Umbilical cord (tissue), 2 donors: ENCODE measurements around the gene MED13L. TPM values are rescaled to one million over a fixed set of nuclear protein-coding genes. Genes with fewer than 3 reads are reported as not detected.
A peak's percentile ranks its signal among the peaks of the same experiment; 100 is the strongest.

ENCODE experiments used
- DNase-seq: peaks from one replicate; pipeline ENCODE4 v3.0.0-alpha.2; 2015; ENCODE audit warnings: low spot score
- total RNA-seq: library from RNA; depleted of rRNA; stranded (reverse); fragments of >200 nt; gene quantifications from one replicate; pipeline ENCODE4 v1.2.3, GENCODE V29; 2014; ENCODE audit warnings: low replicate concordance; ENCODE audit not compliant: insufficient read depth

MED13L gene
- total RNA-seq, 1 donor from 2014 or later: 285 TPM

DNA sequence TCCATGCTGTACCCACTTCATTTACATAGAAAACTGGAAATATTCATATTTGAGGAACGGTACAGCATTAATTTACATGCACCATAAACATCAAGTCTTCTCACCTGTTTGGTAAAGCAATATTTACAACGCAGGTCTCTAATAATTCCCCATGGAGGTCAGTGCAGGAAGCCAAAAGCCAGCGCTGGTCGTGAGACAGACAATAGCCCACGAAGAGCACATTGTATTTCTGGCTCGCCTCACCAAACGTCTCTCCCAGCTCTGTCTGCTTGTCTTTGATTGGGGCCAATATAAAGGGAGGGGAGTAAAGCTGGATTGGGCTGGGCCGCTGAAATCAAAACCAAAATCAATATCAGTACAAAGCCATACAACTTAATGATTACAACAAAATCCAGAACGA is 302.1 kb downstream of the MED13L start:
- DNase-seq: no peak

DNA sequence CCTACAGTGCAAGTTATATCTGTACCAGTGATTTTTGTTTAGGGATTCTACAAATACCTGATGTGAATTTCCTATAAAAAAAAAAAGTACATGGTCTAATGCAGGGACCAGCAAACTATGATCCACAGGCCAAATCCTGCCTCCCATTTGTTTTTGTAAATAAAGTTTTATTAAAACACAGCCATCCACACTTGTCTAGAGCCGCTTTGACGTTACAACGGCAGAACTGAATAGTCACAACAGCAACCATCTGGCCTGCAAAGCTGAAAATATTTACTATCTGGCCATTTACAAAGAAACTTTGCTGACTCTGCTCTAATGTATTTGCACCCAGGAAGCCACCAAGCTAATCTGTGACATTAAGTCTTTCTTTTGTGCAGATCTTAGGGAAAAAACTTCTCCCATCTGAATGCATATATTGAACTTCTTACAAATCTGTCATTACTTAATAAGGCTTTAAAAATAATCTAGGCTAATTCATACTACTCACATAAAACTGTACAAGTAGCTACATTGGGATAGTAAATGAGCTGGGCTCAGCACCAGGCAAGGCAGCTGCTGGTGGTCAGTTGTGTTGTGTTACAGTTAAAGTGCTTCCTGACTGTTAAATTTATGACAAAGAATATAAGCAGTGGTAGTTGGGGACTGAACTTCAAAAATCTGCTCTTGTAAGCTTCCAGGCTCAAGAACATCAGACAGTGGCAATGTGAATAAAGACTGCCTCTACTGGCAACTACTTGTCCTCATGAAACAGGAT is 303.3 kb downstream of the MED13L start:
- DNase-seq: no peak

DNA sequence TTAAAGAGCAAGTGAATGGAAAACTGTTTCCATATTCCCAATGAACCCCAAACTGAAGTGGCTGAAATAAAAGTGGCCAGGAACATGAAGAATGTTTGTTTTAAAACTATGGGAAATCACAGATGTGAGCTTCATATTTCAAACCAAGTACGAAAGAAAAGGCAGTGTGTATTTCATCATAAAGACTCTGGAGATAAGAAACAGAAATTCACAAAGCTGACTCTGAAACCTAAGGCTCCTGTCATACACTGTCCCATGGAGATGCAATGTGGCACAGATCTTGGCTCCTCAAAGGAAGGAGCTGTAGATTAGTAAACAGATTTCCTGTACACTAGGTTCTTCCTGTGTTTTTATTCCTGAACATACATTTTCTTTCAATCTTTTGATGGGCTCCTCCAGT is 304.4 kb downstream of the MED13L start:
- DNase-seq: peak; percentile 21

DNA sequence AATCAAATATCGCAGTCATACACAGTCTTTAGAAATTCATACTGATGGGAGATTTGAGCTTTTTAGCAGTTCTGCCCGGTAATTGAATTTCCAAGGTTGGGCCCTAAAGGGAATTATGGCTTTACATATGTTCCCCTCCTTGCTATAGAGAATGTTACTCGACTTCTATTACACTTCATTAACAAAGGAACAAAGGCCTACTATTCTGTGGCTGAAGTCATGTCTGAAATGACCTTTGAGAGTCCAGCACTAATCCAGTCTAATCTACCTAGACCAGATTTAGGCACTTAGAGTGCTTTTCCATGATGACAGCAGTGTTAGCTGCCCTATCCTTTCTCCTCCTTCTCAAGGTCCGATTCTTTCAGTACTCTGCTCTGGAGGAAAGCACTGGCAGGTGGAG is 305.3 kb downstream of the MED13L start:
- no peak for DNase-seq

- DNase-seq: no peak
Measured at GRCh38 chr12:115968211-115968610, 309.3 kb downstream of the MED13L start.

DNA sequence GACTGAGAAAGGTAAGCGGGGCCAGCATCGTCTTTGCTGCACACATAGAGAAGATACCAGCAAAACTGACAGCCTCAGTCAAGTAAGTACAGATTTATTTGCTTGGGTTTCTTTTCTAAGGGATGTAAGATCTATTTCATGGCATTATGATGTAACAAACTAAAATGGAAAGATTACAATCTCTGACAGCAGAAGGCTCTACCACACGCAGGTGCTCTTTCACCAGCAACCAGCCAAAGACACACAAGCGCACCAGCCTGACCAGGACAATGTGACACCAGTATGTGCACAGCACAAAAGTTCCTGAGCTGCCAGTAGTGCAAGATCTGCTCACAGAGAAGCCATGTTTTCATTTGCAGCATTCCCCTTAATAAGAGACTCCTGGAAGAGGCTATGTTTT is 311.1 kb downstream of the MED13L start:
- no peak for DNase-seq

DNA sequence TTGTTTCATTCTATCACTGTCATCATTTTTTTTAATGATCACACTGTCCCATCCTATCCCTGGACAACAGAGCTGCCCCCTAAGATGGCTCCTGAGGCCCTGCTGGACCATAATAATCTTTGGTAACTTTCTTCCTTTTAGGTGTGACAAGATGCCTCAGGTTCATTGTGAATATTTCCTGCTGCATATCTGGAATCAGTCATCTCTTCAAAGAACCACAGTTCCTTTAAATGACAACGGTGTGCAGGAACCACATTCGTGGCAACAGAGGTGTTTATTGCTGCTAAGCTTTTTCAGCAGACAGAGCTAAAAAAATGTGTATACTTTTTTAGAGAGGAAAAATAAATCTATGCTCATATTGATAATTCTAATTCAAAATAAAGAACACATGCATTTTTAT is 312.9 kb downstream of the MED13L start:
- no peak for DNase-seq

DNA sequence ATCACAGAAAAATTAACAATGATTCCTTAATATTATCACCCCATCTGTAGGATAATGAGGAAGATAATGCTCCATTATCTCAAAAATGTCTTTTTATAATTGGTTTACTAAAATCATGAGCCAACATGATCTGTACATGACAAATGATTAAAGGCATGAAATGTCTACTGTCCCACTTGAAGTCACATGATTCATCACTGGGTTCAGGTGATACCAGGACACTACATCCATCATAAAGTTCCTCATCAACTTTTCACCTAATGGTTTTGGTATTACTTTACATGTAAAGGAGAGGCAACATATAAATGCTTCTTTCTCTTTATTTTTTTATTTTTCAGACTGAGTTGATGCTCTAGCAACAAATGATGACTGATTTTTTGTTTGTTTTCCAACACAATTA is 313.3 kb downstream of the MED13L start:
- no peak for DNase-seq

DNA sequence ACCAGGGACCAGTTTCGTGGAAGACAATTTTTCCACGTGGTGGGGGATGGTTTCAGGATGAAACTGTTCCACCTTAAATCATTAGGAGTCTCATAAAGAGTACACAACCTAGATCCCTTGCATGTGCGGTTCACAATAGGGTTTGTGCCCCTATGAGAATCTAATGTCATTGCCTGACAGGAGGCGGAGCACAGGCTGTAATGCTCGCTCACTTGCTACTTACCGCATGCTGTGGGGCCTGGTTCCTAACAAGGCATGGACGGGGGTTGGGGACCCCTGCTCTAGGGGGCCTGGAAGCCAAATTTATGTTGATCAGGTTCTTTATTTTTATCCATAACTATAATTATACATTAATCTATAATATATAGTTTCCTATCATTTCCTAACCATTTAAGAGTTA is 315.3 kb downstream of the MED13L start:
- no peak for DNase-seq

DNA sequence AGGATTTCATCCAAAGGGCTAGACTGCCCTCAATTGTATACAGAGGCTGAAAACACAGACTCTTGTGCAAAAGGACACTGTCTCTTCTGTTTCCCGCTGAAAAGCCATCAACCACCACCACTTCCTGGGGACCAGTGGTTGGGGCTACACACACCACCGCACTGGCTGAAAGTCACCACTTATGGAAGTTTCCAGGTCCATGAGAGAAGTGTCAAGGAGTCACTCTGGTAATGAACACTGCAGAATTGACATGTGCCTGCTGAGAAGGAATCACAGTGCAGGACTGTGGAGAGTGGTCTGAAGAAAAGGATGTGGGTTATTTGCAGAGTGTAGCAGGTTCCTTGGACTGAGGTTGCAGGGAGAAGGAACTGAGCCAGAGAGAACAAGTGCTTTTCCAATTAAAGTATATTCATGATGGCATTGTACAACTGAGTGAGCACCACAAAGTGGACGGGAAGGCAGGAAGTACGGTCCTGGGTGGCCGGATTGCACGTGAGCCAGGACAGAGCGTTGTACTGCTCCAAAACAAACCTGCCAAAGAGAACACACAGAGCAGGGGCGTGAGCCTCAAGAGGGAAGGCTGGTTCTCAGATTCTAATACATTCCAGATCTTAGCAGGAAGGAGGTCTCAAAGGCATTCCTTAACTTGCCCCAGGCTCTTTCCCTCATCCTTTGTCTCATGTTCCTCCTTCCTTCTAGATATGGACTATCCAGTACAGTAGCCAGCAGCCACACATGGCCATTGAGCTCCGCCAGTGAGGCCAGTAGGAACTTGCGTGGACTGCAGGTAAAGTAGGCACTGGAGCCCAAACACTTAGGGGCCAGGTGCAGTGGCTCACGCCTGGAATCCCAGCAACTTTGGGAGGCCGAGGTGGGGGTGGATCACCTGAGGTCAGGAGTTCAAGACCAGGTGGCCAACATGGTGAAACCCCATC is 316.4 kb downstream of the MED13L start:
- no peak for DNase-seq

DNA sequence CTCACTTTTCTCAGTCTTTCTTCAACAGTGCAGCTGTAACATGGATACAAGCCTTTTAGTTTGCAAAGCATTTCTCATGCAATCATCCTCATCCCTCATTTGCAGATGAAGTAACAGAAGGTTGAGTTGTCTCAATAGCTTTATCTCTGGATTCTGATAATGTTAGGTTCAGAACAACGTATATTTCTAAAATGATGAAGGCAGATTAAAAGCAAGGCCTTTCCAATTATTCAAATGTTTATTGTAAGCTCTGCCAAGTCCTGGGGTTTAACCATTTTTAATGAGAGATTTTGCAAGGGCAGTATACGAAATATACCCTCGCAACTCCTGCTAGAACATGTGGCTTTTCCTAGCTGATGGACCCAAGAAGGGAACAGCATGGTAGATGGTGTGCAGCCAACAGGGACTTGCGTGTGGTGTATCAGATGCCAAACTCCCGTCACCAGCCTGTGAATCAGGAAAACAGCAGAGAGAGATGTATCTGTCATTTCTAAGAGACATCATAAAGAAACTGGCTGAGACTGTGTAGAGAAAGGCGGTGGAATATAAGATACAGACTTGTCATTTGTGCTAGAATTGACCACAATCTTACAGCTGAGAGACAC is 319.7 kb downstream of the MED13L start:
- no peak for DNase-seq

- no peak for DNase-seq
Measured at GRCh38 chr12:115956659-115957058, 320.8 kb downstream of the MED13L start.

GRCh38 chr12:115956236-115956635 is 321.3 kb downstream of the MED13L start:
- DNase-seq: no peak

- DNase-seq: no peak
Measured at GRCh38 chr12:115953450-115953849, 324.0 kb downstream of the MED13L start.

- no peak for DNase-seq
Measured at GRCh38 chr12:115953031-115953430, 324.5 kb downstream of the MED13L start.

GRCh38 chr12:115950959-115951358 is 326.5 kb downstream of the MED13L start:
- no peak for DNase-seq

- DNase-seq: no peak
Measured at GRCh38 chr12:115949675-115950074, 327.8 kb downstream of the MED13L start.

GRCh38 chr12:115947696-115948062 is 329.8 kb downstream of the MED13L start:
- DNase-seq: no peak

- no peak for DNase-seq
Measured at GRCh38 chr12:115946867-115947695, 330.4 kb downstream of the MED13L start.

GRCh38 chr12:115946092-115946491 is 331.4 kb downstream of the MED13L start:
- DNase-seq: no peak

- no peak for DNase-seq
Measured at GRCh38 chr12:115945491-115945885, 332.0 kb downstream of the MED13L start.
